Measurements from ENCODE around the gene AOPEP. TPM values are rescaled to one million over a fixed set of nuclear protein-coding genes. Genes with fewer than 3 reads are reported as not detected.

The AOPEP gene
- total RNA-seq, 5 donors from 2014 or later (not counting 1 experiment from before 2014, with no cell fraction given): 10.4 to 14.8 (median 11.3) TPM

- no peaks in the 10 kb centered on the region for H3K4me1 ChIP-seq (ENCODE audit: control insufficient read depth in 1 of 2, extremely low read depth in 1 of 2, insufficient read depth in 2 of 2, low read length in 2 of 2)
- no peaks in the 10 kb centered on the region for H3K27me3 Mint-ChIP-seq
- no peak overlapping the region for H3K27ac ChIP-seq (ENCODE audit: low read length)
- H3K36me3 Mint-ChIP-seq: peaks cover 14% of the 10 kb centered on the region
- no peaks in the 10 kb centered on the region for H3K36me3 ChIP-seq (ENCODE audit: control insufficient read depth in 2 of 2, extremely low read depth in 1 of 2, insufficient read depth in 1 of 2, low read length in 1 of 2)
- H3K4me1 Mint-ChIP-seq: peaks cover 10 to 20% (median 11%) of the 10 kb centered on the region in 3 donors
- no peaks in the 10 kb centered on the region for H3K27me3 ChIP-seq (replicated peaks in 1 of 2; ENCODE audit: control insufficient read depth in 2 of 2, extremely low read depth in 1 of 2, insufficient read depth in 2 of 2, low read length in 1 of 2)
- ChIA-PET POLR2A (no interaction called here), CTCF (no interaction called here)
- H3K9me3 ChIP-seq: no peaks in the 10 kb centered on the region
- 100% methylated on average over 1 of the region's 6 CpGs for WGBS (ENCODE audit: insufficient coverage)
- no peaks in the 10 kb centered on the region for H3K9me3 Mint-ChIP-seq
- no peak for DNase-seq
- H3K4me3 ChIP-seq (ENCODE audit: control insufficient read depth in 1 of 2, extremely low read depth in 1 of 2, low read length in 1 of 2): no peak overlapping the region
- no peak overlapping the region for H3K4me3 Mint-ChIP-seq
- no peak overlapping the region for H3K27ac Mint-ChIP-seq
- no peak for ATAC-seq (replicated peaks in 1 of 4)
These were observed 60.8 kb downstream of the AOPEP start for GRCh38 chr9:94787266-94787665.

GRCh38 chr9:94788570-94789105 lies 62.1 kb downstream of the AOPEP start:
- H3K27ac Mint-ChIP-seq: no peak overlapping the region
- Histone ChIP-seq H3K4me3 (ENCODE audit: control insufficient read depth in 1 of 2, extremely low read depth in 1 of 2, low read length in 1 of 2) (no peak overlapping the region), H3K9me3 (no peaks in the 10 kb centered on the region), H3K27me3 (replicated peaks in 1 of 2; ENCODE audit: control insufficient read depth in 2 of 2, extremely low read depth in 1 of 2, insufficient read depth in 2 of 2, low read length in 1 of 2) (no peaks in the 10 kb centered on the region), H3K27ac (ENCODE audit: low read length) (no peak overlapping the region), H3K4me1 (ENCODE audit: control insufficient read depth in 1 of 2, extremely low read depth in 1 of 2, insufficient read depth in 2 of 2, low read length in 2 of 2) (no peaks in the 10 kb centered on the region), H3K36me3 (ENCODE audit: control insufficient read depth in 2 of 2, extremely low read depth in 1 of 2, insufficient read depth in 1 of 2, low read length in 1 of 2) (peaks cover 3% of the 10 kb centered on the region in 2 donors)
- peaks cover 26% of the 10 kb centered on the region for H3K36me3 Mint-ChIP-seq
- peaks cover 13 to 24% (median 14%) of the 10 kb centered on the region in 3 donors for H3K4me1 Mint-ChIP-seq
- ChIA-PET CTCF (interaction anchor here in 1 of 2 donors (0.7 kb wide), 1 partner anchor 157 kb away, joined by 4 read pairs; no protein-coding TSS in a partner anchor), POLR2A (no interaction called here)
- DNase-seq (no peak), ATAC-seq (replicated peaks in 1 of 4) (no peak)
- no peak overlapping the region for H3K4me3 Mint-ChIP-seq
- H3K27me3 Mint-ChIP-seq: no peaks in the 10 kb centered on the region
- H3K9me3 Mint-ChIP-seq: no peaks in the 10 kb centered on the region

- Mint-ChIP-seq H3K27me3 (no peaks in the 10 kb centered on the region), H3K36me3 (peaks cover 50% of the 10 kb centered on the region), H3K9me3 (no peaks in the 10 kb centered on the region), H3K4me1 (peaks cover 13 to 24% (median 17%) of the 10 kb centered on the region in 3 donors), H3K27ac (no peak overlapping the region), H3K4me3 (no peak overlapping the region)
- Histone ChIP-seq H3K36me3 (ENCODE audit: control insufficient read depth in 2 of 2, extremely low read depth in 1 of 2, insufficient read depth in 1 of 2, low read length in 1 of 2) (peaks cover 3 to 5% of the 10 kb centered on the region in 2 donors), H3K27me3 (replicated peaks in 1 of 2; ENCODE audit: control insufficient read depth in 2 of 2, extremely low read depth in 1 of 2, insufficient read depth in 2 of 2, low read length in 1 of 2) (no peaks in the 10 kb centered on the region), H3K9me3 (no peaks in the 10 kb centered on the region), H3K27ac (ENCODE audit: low read length) (no peak overlapping the region), H3K4me1 (ENCODE audit: control insufficient read depth in 1 of 2, extremely low read depth in 1 of 2, insufficient read depth in 2 of 2, low read length in 2 of 2) (no peaks in the 10 kb centered on the region), H3K4me3 (ENCODE audit: control insufficient read depth in 1 of 2, extremely low read depth in 1 of 2, low read length in 1 of 2) (no peak overlapping the region)
- ChIA-PET CTCF (interaction anchor here in 1 of 2 donors (0.7 kb wide), 1 partner anchor 1381 kb away, joined by 4 read pairs; no protein-coding TSS in a partner anchor), POLR2A (no interaction called here)
- no peak for ATAC-seq (replicated peaks in 1 of 4)
- WGBS (ENCODE audit: insufficient coverage): no CpG with 5 or more reads among the region's 4 CpGs
- DNase-seq: no peak
These were observed 64.9 kb downstream of the AOPEP start for GRCh38 chr9:94791435-94791834.

GRCh38 chr9:94792511-94792910 lies 66.0 kb downstream of the AOPEP start:
- ATAC-seq (replicated peaks in 1 of 4) (no peak), DNase-seq (no peak)
- POLR2A ChIA-PET: no interaction called here
- Mint-ChIP-seq H3K9me3 (no peaks in the 10 kb centered on the region), H3K4me1 (peaks cover 6 to 18% (median 9%) of the 10 kb centered on the region in 3 donors), H3K36me3 (peaks cover 56% of the 10 kb centered on the region), H3K4me3 (no peak overlapping the region), H3K27ac (no peak overlapping the region), H3K27me3 (no peaks in the 10 kb centered on the region)
- H3K9me3 ChIP-seq: no peaks in the 10 kb centered on the region
- no peaks in the 10 kb centered on the region for H3K4me1 ChIP-seq (ENCODE audit: control insufficient read depth in 1 of 2, extremely low read depth in 1 of 2, insufficient read depth in 2 of 2, low read length in 2 of 2)
- WGBS (ENCODE audit: insufficient coverage): 83% methylated on average over 5 of the region's 5 CpGs
- CTCF ChIA-PET: no interaction called here
- no peak overlapping the region for H3K4me3 ChIP-seq (ENCODE audit: control insufficient read depth in 1 of 2, extremely low read depth in 1 of 2, low read length in 1 of 2)
- no peaks in the 10 kb centered on the region for H3K27me3 ChIP-seq (replicated peaks in 1 of 2; ENCODE audit: control insufficient read depth in 2 of 2, extremely low read depth in 1 of 2, insufficient read depth in 2 of 2, low read length in 1 of 2)
- no peak overlapping the region for H3K27ac ChIP-seq (ENCODE audit: low read length)
- peaks cover 3 to 5% of the 10 kb centered on the region in 2 donors for H3K36me3 ChIP-seq (ENCODE audit: control insufficient read depth in 2 of 2, extremely low read depth in 1 of 2, insufficient read depth in 1 of 2, low read length in 1 of 2)

GRCh38 chr9:94794476-94795167 lies 68.1 kb downstream of the AOPEP start:
- Mint-ChIP-seq H3K9me3 (no peaks in the 10 kb centered on the region), H3K36me3 (peaks cover 53% of the 10 kb centered on the region), H3K4me1 (peaks cover 4 to 9% (median 5%) of the 10 kb centered on the region in 3 donors), H3K4me3 (no peak overlapping the region), H3K27ac (no peak overlapping the region), H3K27me3 (no peaks in the 10 kb centered on the region)
- Histone ChIP-seq H3K27ac (ENCODE audit: low read length) (no peak overlapping the region), H3K4me1 (ENCODE audit: control insufficient read depth in 1 of 2, extremely low read depth in 1 of 2, insufficient read depth in 2 of 2, low read length in 2 of 2) (no peaks in the 10 kb centered on the region), H3K27me3 (replicated peaks in 1 of 2; ENCODE audit: control insufficient read depth in 2 of 2, extremely low read depth in 1 of 2, insufficient read depth in 2 of 2, low read length in 1 of 2) (no peaks in the 10 kb centered on the region), H3K36me3 (ENCODE audit: control insufficient read depth in 2 of 2, extremely low read depth in 1 of 2, insufficient read depth in 1 of 2, low read length in 1 of 2) (peaks cover 3 to 5% of the 10 kb centered on the region in 2 donors), H3K4me3 (ENCODE audit: control insufficient read depth in 1 of 2, extremely low read depth in 1 of 2, low read length in 1 of 2) (no peak overlapping the region), H3K9me3 (no peaks in the 10 kb centered on the region)
- no CpG with 5 or more reads among the region's 1 CpG for WGBS (ENCODE audit: insufficient coverage)
- DNase-seq (no peak), ATAC-seq (replicated peaks in 1 of 4) (no peak)
- ChIA-PET POLR2A (no interaction called here), CTCF (interaction anchor here in 1 of 2 donors (0.8 kb wide), 1 partner anchor 10 kb away, joined by 3 read pairs; no protein-coding TSS in a partner anchor)

GRCh38 chr9:94796687-94797086 lies 70.2 kb downstream of the AOPEP start:
- WGBS (ENCODE audit: insufficient coverage): 69% methylated on average over 1 of the region's 1 CpG
- ATAC-seq (replicated peaks in 1 of 4) (no peak), DNase-seq (no peak)
- no peaks in the 10 kb centered on the region for H3K27me3 ChIP-seq (replicated peaks in 1 of 2; ENCODE audit: control insufficient read depth in 2 of 2, extremely low read depth in 1 of 2, insufficient read depth in 2 of 2, low read length in 1 of 2)
- H3K36me3 ChIP-seq (ENCODE audit: control insufficient read depth in 2 of 2, extremely low read depth in 1 of 2, insufficient read depth in 1 of 2, low read length in 1 of 2): peaks cover 3 to 12% of the 10 kb centered on the region in 2 donors
- Mint-ChIP-seq H3K27ac (no peak overlapping the region), H3K4me1 (peaks cover 4 to 9% (median 5%) of the 10 kb centered on the region in 3 donors), H3K27me3 (no peaks in the 10 kb centered on the region), H3K4me3 (no peak overlapping the region), H3K36me3 (peaks cover 65% of the 10 kb centered on the region), H3K9me3 (no peaks in the 10 kb centered on the region)
- H3K4me3 ChIP-seq (ENCODE audit: control insufficient read depth in 1 of 2, extremely low read depth in 1 of 2, low read length in 1 of 2): no peak overlapping the region
- no peaks in the 10 kb centered on the region for H3K9me3 ChIP-seq
- no peak overlapping the region for H3K27ac ChIP-seq (ENCODE audit: low read length)
- no peaks in the 10 kb centered on the region for H3K4me1 ChIP-seq (ENCODE audit: control insufficient read depth in 1 of 2, extremely low read depth in 1 of 2, insufficient read depth in 2 of 2, low read length in 2 of 2)
- ChIA-PET POLR2A (no interaction called here), CTCF (no interaction called here)

Measured in T-cell (primary cell).